ENCODE measurements around the gene BRSK2.

GRCh38 chr11:1340111-1340510 is 49.6 kb upstream of the BRSK2 start:
- TF ChIP-seq POLR2A (IDR thresholded peaks at IDR 0.05; ENCODE audit: low read length) (no peak), GATA1 (IDR thresholded peaks at IDR 0.05; ENCODE audit: low read depth, low read length) (no peak)

Measured in erythroblast (primary cell).